Measurements from ENCODE around the gene RUFY3. TPM values are rescaled to one million over a fixed set of nuclear protein-coding genes. Genes with fewer than 3 reads are reported as not detected.
A peak's percentile ranks its signal among the peaks of the same experiment; 100 is the strongest.

Gene RUFY3
- total and polyA plus RNA-seq, 9 of the 15 experiments (the other 6 are each of a cell fraction or from before 2014, with no cell fraction given), result 4.2 to 31.1 (median 21.5) TPM

- TF ChIP-seq, protein P1, sequence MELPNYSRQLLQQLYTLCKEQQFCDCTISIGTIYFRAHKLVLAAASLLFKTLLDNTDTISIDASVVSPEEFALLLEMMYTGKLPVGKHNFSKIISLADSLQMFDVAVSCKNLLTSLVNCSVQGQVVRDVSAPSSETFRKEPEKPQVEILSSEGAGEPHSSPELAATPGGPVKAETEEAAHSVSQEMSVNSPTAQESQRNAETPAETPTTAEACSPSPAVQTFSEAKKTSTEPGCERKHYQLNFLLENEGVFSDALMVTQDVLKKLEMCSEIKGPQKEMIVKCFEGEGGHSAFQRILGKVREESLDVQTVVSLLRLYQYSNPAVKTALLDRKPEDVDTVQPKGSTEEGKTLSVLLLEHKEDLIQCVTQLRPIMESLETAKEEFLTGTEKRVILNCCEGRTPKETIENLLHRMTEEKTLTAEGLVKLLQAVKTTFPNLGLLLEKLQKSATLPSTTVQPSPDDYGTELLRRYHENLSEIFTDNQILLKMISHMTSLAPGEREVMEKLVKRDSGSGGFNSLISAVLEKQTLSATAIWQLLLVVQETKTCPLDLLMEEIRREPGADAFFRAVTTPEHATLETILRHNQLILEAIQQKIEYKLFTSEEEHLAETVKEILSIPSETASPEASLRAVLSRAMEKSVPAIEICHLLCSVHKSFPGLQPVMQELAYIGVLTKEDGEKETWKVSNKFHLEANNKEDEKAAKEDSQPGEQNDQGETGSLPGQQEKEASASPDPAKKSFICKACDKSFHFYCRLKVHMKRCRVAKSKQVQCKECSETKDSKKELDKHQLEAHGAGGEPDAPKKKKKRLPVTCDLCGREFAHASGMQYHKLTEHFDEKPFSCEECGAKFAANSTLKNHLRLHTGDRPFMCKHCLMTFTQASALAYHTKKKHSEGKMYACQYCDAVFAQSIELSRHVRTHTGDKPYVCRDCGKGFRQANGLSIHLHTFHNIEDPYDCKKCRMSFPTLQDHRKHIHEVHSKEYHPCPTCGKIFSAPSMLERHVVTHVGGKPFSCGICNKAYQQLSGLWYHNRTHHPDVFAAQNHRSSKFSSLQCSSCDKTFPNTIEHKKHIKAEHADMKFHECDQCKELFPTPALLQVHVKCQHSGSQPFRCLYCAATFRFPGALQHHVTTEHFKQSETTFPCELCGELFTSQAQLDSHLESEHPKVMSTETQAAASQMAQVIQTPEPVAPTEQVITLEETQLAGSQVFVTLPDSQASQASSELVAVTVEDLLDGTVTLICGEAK (IDR thresholded peaks at IDR 0.05), result peak; percentile 90
- TF ChIP-seq, protein P1 (CRISPR knock-in tag; IDR thresholded peaks at IDR 0.05), result peak; percentile 80
- TF ChIP-seq, protein P2, sequence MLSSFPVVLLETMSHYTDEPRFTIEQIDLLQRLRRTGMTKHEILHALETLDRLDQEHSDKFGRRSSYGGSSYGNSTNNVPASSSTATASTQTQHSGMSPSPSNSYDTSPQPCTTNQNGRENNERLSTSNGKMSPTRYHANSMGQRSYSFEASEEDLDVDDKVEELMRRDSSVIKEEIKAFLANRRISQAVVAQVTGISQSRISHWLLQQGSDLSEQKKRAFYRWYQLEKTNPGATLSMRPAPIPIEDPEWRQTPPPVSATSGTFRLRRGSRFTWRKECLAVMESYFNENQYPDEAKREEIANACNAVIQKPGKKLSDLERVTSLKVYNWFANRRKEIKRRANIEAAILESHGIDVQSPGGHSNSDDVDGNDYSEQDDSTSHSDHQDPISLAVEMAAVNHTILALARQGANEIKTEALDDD (IDR thresholded peaks at IDR 0.05), result no peak
- TF ChIP-seq BACH1 (tag; IDR thresholded peaks at IDR 0.05) (no peak), ZFPM2 (CRISPR knock-in tag; IDR thresholded peaks at IDR 0.05) (no peak), CBX5 (IDR thresholded peaks at IDR 0.05; ENCODE audit: borderline replicate concordance, low read depth) (no peak), NFRKB (IDR thresholded peaks at IDR 0.05; ENCODE audit: low read depth) (peak; percentile 44; the same call in 1 of the 2 replicates), ARID3A (IDR thresholded peaks at IDR 0.05; ENCODE audit: borderline replicate concordance, low read depth, low read length) (no peak), HBP1 (CRISPR knock-in tag; IDR thresholded peaks at IDR 0.05) (no peak), FOS (IDR thresholded peaks at IDR 0.05; ENCODE audit: extremely low read depth, insufficient read length) (no peak), HDGF (IDR thresholded peaks at IDR 0.05) (no peak), SMC3 (conservative IDR thresholded peaks at IDR 0.05; ENCODE audit: insufficient read depth, low read depth, low read length) (no peak), TGIF2 (CRISPR knock-in tag; IDR thresholded peaks at IDR 0.05) (no peak), SRF (CRISPR knock-in tag; IDR thresholded peaks at IDR 0.05) (no peak), SIRT6 (IDR thresholded peaks at IDR 0.05; ENCODE audit: low read depth, low read length) (no peak), ZNF507 (tag; conservative IDR thresholded peaks at IDR 0.05) (no peak)
Measured at GRCh38 chr4:70704215-70704930, 17.4 kb upstream of the RUFY3 start (continued).

Data from K562 (cell line).